ENCODE data around the gene AK5.

GRCh38 chr1:77412820-77413530 is 131.2 kb downstream of the AK5 start:
- TF ChIP-seq CTCF (conservative IDR thresholded peaks at IDR 0.05; ENCODE audit: low read length) (no peak), EZH2phosphoT487 (IDR thresholded peaks at IDR 0.05; ENCODE audit: borderline replicate concordance) (no peak)

All from Loucy (cell line).